ENCODE results near the gene DLGAP1.
A peak's percentile ranks its signal among the peaks of the same experiment; 100 is the strongest.

Gene DLGAP1

GRCh38 chr18:3598581-3598980 lies 856.5 kb downstream of the DLGAP1 start:
- peaks cover 27% of the 10 kb centered on the region for H3K36me3 Mint-ChIP-seq (ENCODE audit: low read depth)
- H3K9me3 Mint-ChIP-seq: no peaks in the 10 kb centered on the region
- peaks cover 34% of the 10 kb centered on the region for H3K4me1 Mint-ChIP-seq (ENCODE audit: low read depth)
- H3K27ac Mint-ChIP-seq: no peak overlapping the region
- H3K27me3 Mint-ChIP-seq (ENCODE audit: low read depth): no peaks in the 10 kb centered on the region
- no peak overlapping the region for H3K4me3 Mint-ChIP-seq
- no peak for DNase-seq (ENCODE audit: low spot score)

GRCh38 chr18:3597409-3598357 lies 857.4 kb downstream of the DLGAP1 start:
- Mint-ChIP-seq H3K4me3 (peak overlapping the region; percentile 96), H3K4me1 (ENCODE audit: low read depth) (peaks cover 42% of the 10 kb centered on the region)

GRCh38 chr18:3596637-3597384 lies 858.3 kb downstream of the DLGAP1 start:
- H3K4me1 Mint-ChIP-seq (ENCODE audit: low read depth): peaks cover 41% of the 10 kb centered on the region
- DNase-seq (ENCODE audit: low spot score): peak; percentile 37
- peak overlapping the region; percentile 96 for H3K4me3 Mint-ChIP-seq
- peaks cover 25% of the 10 kb centered on the region for H3K36me3 Mint-ChIP-seq (ENCODE audit: low read depth)
- H3K27me3 Mint-ChIP-seq (ENCODE audit: low read depth): no peaks in the 10 kb centered on the region
- no peaks in the 10 kb centered on the region for H3K9me3 Mint-ChIP-seq
- peak overlapping the region; percentile 97 for H3K27ac Mint-ChIP-seq

More at GRCh38 chr18:3597409-3598357, 857.4 kb downstream of the DLGAP1 start:
- Mint-ChIP-seq H3K27ac (peak overlapping the region; percentile 97), H3K27me3 (ENCODE audit: low read depth) (no peaks in the 10 kb centered on the region), H3K36me3 (ENCODE audit: low read depth) (peaks cover 27% of the 10 kb centered on the region), H3K9me3 (no peaks in the 10 kb centered on the region)
- DNase-seq (ENCODE audit: low spot score): no peak

- peak overlapping the region; percentile 96 for H3K4me3 Mint-ChIP-seq
- H3K27me3 Mint-ChIP-seq (ENCODE audit: low read depth): no peaks in the 10 kb centered on the region
- peaks cover 25% of the 10 kb centered on the region for H3K36me3 Mint-ChIP-seq (ENCODE audit: low read depth)
- DNase-seq (ENCODE audit: low spot score): no peak
- peak overlapping the region; percentile 97 for H3K27ac Mint-ChIP-seq
- no peaks in the 10 kb centered on the region for H3K9me3 Mint-ChIP-seq
- peaks cover 41% of the 10 kb centered on the region for H3K4me1 Mint-ChIP-seq (ENCODE audit: low read depth)
Observed at GRCh38 chr18:3596324-3596636, 858.8 kb downstream of the DLGAP1 start.

GRCh38 chr18:3595369-3596273 lies 859.5 kb downstream of the DLGAP1 start:
- Mint-ChIP-seq H3K4me1 (ENCODE audit: low read depth) (peaks cover 41% of the 10 kb centered on the region), H3K27me3 (ENCODE audit: low read depth) (no peaks in the 10 kb centered on the region), H3K4me3 (peak overlapping the region; percentile 96), H3K36me3 (ENCODE audit: low read depth) (peaks cover 25% of the 10 kb centered on the region), H3K27ac (peak overlapping the region; percentile 97), H3K9me3 (no peaks in the 10 kb centered on the region)
- DNase-seq (ENCODE audit: low spot score): peak; percentile 53

GRCh38 chr18:3594760-3595368 lies 860.2 kb downstream of the DLGAP1 start:
- peaks cover 25% of the 10 kb centered on the region for H3K36me3 Mint-ChIP-seq (ENCODE audit: low read depth)
- DNase-seq (ENCODE audit: low spot score): peak; percentile 41
- peak overlapping the region; percentile 96 for H3K4me3 Mint-ChIP-seq
- no peaks in the 10 kb centered on the region for H3K9me3 Mint-ChIP-seq
- no peaks in the 10 kb centered on the region for H3K27me3 Mint-ChIP-seq (ENCODE audit: low read depth)
- H3K27ac Mint-ChIP-seq: peak overlapping the region; percentile 97
- peaks cover 41% of the 10 kb centered on the region for H3K4me1 Mint-ChIP-seq (ENCODE audit: low read depth)

- no peaks in the 10 kb centered on the region for H3K9me3 Mint-ChIP-seq
- H3K36me3 Mint-ChIP-seq (ENCODE audit: low read depth): peaks cover 25% of the 10 kb centered on the region
- H3K27ac Mint-ChIP-seq: peak overlapping the region; percentile 97
- H3K4me3 Mint-ChIP-seq: peak overlapping the region; percentile 96
- DNase-seq (ENCODE audit: low spot score): peak; percentile 89
- H3K27me3 Mint-ChIP-seq (ENCODE audit: low read depth): no peaks in the 10 kb centered on the region
- peaks cover 41% of the 10 kb centered on the region for H3K4me1 Mint-ChIP-seq (ENCODE audit: low read depth)
Observed at GRCh38 chr18:3593904-3594759, 861.0 kb downstream of the DLGAP1 start.

- peaks cover 41% of the 10 kb centered on the region for H3K4me1 Mint-ChIP-seq (ENCODE audit: low read depth)
Observed at GRCh38 chr18:3593381-3593903, 861.7 kb downstream of the DLGAP1 start.

GRCh38 chr18:3592864-3593263 lies 862.2 kb downstream of the DLGAP1 start:
- Mint-ChIP-seq H3K9me3 (no peaks in the 10 kb centered on the region), H3K27me3 (ENCODE audit: low read depth) (no peaks in the 10 kb centered on the region), H3K27ac (peak overlapping the region; percentile 97), H3K4me3 (peak overlapping the region; percentile 96), H3K36me3 (ENCODE audit: low read depth) (peaks cover 24% of the 10 kb centered on the region), H3K4me1 (ENCODE audit: low read depth) (peaks cover 42% of the 10 kb centered on the region)
- no peak for DNase-seq (ENCODE audit: low spot score)

More at GRCh38 chr18:3593381-3593903, 861.7 kb downstream of the DLGAP1 start:
- Mint-ChIP-seq H3K9me3 (no peaks in the 10 kb centered on the region), H3K27me3 (ENCODE audit: low read depth) (no peaks in the 10 kb centered on the region), H3K36me3 (ENCODE audit: low read depth) (peaks cover 25% of the 10 kb centered on the region), H3K27ac (peak overlapping the region; percentile 97), H3K4me3 (peak overlapping the region; percentile 96)
- DNase-seq (ENCODE audit: low spot score): no peak

GRCh38 chr18:3590096-3590630 lies 864.9 kb downstream of the DLGAP1 start:
- H3K27ac Mint-ChIP-seq: no peak overlapping the region
- DNase-seq (ENCODE audit: low spot score): no peak
- no peak overlapping the region for H3K4me3 Mint-ChIP-seq
- H3K27me3 Mint-ChIP-seq (ENCODE audit: low read depth): no peaks in the 10 kb centered on the region
- no peaks in the 10 kb centered on the region for H3K9me3 Mint-ChIP-seq
- peaks cover 40% of the 10 kb centered on the region for H3K4me1 Mint-ChIP-seq (ENCODE audit: low read depth)
- peaks cover 3% of the 10 kb centered on the region for H3K36me3 Mint-ChIP-seq (ENCODE audit: low read depth)

GRCh38 chr18:3585656-3586509 lies 869.2 kb downstream of the DLGAP1 start:
- no peaks in the 10 kb centered on the region for H3K27me3 Mint-ChIP-seq (ENCODE audit: low read depth)
- no peak overlapping the region for H3K27ac Mint-ChIP-seq
- peaks cover 26% of the 10 kb centered on the region for H3K4me1 Mint-ChIP-seq (ENCODE audit: low read depth)
- no peaks in the 10 kb centered on the region for H3K9me3 Mint-ChIP-seq
- no peak overlapping the region for H3K4me3 Mint-ChIP-seq
- no peaks in the 10 kb centered on the region for H3K36me3 Mint-ChIP-seq (ENCODE audit: low read depth)
- DNase-seq (ENCODE audit: low spot score): peak; percentile 59
